ENCODE data around the gene MST1R.

Gene MST1R

DNA sequence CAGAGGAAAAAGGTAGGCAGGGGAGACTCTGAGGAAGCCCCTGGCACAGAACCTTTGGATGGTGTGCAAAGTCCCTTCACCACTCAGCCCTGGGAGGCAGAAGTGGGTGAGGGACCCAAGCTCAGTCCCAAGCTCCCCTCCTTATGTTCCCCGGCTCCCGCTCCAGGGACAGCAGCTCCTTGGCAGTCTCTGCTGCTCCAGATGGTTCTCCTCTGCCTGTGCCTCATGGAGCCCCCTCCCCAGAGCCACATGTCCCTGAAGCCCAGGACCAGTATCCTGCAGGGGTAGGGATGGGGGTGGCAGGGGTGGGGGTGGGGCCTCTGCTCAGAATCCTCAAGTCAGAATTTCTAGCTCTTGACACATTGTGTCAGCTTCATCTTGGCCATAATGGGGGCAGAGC is 26.0 kb downstream of the MST1R start:
- no peak for DNase-seq (ENCODE audit: low read depth)

DNA sequence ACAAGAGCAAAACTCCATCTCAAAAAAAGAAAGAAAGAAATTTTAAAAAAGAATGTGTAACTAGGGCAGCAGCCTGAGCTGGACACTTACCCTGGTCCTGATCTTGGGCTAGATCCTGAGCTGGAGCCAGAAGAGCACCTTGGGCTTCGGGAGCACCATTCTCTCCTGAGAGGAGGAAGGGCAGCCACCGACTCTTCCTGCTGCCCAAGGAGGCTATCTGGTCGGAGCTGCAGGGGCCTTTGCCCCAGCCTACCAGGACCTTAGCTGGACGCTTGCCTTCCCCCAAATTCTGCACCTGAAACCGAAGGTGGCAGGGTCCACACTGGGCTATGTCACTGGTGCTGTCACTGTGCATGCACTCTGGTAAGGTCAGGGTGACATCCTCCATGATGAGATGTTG is 27.1 kb downstream of the MST1R start:
- DNase-seq (ENCODE audit: low read depth), result no peak

DNA sequence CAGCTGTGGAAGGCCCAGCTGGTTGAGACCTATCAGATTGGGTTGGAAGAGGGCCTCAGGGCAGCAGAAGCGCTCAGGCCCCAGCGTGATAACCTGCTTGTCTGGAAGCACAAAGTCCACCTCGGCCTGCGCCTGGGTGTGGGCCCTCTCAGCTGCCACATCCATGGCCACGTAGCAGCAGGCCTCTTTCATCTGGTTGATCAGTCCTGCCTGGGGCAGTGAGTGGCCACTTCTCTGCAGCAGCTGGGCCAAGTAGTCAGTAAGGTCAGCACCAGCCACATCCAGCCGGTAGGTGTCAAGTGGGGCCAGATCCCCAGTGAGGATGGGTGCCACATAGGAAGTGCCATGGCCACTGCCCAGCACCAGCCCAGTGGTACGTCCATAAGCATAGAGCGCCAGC is 30.1 kb downstream of the MST1R start:
- no peak for DNase-seq (ENCODE audit: low read depth)

DNA sequence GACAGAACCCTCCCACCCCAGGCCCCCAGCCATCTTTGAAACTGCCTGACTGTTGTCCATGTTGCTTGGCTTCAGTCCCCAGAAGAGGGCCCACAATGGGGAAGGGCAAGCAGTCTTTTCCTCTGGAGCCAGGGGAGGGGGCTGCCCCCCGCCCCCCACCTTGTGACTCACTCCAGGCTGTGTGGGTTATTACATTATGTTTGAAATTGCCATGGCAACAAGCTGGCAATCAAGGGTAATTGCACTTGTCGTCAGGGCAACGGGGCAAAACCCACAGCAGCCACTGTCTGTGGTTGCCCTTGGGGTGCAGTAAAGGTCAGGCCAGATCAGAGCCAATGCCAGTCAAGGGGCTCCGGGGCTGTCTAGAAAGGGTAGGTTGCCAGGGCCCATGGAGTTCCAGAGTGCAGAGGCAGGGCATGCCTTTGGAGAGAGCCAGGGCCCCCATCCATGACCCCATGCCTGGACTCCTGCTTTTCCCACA is 30.8 kb downstream of the MST1R start:
- DNase-seq (ENCODE audit: low read depth), result no peak

DNA sequence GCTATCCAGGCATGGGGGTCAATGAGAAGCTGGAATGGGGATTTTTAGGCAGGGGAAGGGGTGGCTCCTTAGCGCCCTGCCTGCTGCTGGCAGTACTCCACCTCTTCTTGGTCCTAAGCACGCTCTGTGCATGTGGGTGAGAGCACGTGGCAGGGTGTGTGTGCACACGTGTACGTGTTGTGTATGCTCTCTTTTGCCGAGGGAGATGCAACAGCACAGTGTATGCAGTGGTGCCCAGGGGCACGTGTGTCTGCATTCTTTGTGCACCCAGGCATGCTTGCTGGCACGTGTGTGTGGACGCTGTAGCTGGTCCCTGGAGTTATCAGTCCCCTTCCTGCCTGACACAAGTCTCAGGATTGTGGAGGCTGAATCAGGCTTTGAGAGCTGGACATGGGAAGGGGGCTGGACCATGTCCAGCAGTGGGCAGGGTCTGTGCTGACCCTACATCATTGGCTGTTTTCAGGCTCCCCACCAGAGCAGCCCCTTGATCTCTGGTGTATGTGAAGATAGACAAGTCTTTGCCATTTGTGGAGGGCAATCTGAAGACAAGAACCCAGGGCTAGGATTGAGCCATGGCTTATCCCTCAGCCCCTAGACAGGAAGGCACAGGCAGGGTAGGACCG is 32.0 kb downstream of the MST1R start:
- DNase-seq (ENCODE audit: low read depth), result no peak

DNA sequence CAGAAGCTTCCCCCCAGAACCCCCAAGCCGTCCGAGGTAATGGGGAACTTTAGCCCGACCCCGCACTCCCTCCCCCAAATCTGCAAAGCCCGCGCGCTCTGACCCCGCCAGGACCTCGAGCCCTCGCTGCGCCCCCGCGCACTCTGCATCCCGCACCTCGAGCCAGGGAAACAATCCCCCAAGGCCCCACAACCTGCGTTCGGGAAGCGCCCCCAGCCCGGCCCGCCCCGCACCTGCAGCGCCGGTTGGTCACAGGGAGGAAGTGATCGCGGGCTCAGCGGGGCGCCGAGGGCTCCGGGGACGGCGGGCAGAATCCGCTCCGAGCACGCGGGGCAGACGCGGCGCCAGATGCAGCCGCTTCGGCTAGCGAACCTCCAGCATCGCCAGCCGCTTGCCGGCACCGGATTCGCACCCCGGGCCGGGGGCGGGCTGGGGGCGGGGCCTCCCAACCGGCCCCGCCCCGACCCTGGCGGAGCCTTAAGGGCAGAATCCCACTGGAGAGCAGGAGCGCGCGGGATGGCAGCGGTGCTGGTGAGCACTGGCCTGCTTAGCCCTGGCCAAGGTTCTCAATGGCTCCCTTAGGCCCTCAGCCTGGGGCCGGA is 34.0 kb downstream of the MST1R start, which contains the start of gene CAMKV:
TSS of gene CAMKV (minus strand) at position 382 of the 602 bp plus-strand sequence. CDS start 7,518 bp downstream, outside the sequence.
- DNase-seq (ENCODE audit: low read depth), result no peak

DNA sequence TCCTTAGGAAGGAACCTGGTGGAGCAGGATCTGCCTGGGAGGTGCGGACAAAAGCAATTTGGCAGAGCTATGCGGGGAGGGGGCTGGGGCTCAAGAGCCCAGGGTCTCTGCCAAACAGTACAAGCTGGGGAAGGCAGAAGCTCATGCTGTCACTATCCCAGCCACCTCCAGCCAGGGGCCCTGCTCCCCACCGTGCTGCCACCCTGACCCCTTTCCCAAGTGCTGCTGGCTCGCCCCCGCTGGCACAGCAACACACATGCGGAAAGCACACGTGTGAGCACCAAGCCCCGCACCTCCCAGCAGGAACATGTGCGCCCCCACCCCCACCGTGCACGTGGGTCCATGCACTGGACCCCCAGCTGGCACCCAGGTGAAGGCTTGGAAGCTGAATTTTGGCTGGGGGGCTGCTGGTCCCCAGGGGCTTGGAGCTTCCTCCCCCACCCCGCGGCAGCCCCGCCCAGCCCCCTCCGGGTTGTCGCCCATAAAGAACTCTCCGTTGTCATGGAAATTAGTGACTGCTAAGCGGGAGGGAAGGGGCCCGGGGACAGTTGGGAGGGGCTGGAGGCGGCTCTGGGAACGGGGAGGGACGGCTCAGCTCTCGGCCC is 34.7 kb downstream of the MST1R start:
- DNase-seq (ENCODE audit: low read depth), result no peak

DNA sequence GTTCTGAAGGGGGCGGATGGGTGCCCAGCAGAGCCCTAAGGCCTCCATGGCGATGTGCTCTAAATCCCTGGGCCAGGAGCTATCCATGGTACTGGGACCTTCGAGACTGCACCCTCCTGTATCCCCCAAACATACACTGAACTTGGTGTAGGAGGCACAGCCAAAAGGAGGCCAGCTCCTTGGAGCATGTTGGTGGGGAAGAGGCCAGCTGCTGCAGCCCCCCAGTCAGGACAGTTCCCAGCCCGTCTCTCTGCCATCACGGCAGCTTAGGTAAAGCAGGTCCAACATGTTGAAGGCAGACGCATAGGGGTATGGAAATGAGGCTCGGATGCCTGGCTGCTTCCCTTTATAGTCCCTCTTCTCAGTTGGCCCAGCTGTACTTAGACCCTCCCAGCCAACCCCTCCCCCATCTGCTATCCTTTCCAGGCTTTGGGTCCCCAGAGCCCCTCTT is 35.8 kb downstream of the MST1R start:
- DNase-seq (ENCODE audit: low read depth), result no peak

DNA sequence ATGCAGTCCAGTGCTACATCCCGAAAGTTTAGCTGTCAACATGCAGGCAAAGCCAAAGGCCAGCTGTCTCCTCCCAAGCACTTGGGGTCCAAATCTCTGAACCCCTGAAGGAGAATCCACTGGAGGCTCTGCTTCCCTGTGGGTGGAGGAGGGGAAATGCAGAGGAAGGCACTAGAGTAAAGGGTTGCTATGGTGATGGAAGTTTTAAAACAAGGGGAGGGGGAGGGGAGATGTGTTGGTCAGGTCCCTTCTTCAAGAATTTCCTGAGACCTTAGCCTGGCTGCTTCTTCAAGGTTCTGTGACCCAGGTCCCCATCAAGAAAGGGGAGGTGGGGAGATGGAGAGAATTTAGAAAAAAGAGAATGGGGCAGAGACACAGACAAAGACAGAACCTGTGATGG is 36.3 kb downstream of the MST1R start:
- DNase-seq (ENCODE audit: low read depth), result no peak

DNA sequence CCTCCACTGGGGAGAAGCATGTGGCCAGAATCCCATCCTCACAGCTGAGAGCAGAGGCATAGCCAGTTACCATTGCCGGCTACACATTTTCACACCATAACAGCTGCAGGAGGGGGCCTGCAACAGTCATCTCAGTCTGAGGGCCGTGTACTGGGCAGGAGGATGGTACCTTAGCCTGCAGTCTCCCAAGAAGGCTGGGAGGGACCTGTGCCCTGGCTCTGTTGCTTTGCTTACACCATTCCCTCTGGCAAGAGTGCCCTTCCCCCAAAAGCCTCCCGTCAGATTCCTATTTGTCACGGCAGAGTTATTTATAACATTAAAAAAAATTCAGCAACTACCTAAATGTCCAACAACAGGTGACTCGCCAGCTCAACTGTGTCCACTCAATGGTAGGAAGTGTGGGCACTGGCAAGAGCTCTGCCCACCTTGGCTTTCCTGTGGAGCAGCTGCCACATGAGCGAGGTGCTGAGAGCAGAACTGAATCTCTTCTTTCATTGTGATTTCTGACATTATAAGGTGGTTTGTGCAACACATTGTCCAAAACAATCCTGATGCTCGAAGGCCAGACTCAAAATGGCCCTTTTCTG is 38.4 kb downstream of the MST1R start:
- DNase-seq (ENCODE audit: low read depth), result no peak

DNA sequence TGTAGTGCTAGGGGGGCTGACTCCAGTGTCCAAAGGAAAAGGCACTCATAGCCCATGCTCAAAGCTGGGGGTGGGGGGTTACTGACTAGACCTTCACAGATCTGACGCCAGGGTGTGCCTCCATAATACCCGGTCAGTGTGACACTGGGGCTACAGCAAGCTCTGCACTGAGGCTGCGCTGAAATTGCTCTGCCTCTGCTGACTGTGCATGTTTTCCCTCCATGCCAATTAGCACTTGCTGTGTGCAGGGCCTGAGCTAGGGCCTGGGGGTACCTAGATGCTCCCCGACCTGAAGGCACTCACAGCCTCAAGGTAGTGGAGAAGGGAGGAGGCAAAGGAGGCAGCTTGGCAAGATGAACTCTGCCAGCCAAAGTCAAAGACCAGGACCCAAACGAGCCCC is 39.2 kb downstream of the MST1R start:
- DNase-seq (ENCODE audit: low read depth), result no peak

DNA sequence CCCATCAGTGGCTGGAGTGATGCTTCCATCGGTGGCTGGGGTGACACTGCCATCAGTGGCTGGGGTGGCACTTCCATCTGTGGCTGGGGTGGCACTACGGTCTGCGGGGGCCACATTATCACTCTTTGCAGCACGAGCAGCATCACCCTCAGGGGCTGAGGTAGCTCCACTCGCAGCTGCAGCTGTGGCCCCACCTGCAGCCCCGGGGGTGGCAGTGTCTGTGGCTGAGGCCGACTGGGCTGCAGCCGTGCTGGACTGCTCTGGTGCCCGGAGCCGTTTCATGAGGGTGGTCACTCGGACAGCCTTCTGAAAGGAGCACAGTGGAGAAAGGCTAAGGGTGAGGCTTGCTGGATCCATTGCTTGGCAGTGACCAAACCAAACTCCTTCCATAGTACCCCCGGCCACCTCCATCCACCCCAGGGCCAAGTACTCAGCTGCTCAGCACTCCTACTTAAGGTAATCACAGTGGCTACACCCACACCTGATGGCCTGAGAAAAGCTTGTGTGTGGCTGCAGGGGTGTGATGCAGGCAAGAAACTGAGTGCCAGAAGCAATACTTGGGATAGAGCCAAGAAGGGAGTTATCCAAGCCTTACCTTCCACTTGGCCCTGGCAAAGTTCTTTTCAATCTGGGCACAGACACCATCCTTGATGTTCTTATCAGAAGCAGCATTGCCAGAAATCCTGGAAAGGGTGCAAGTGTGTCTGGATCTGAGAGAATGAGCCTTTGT is 43.9 kb downstream of the MST1R start:
- DNase-seq (ENCODE audit: low read depth), result no peak

DNA sequence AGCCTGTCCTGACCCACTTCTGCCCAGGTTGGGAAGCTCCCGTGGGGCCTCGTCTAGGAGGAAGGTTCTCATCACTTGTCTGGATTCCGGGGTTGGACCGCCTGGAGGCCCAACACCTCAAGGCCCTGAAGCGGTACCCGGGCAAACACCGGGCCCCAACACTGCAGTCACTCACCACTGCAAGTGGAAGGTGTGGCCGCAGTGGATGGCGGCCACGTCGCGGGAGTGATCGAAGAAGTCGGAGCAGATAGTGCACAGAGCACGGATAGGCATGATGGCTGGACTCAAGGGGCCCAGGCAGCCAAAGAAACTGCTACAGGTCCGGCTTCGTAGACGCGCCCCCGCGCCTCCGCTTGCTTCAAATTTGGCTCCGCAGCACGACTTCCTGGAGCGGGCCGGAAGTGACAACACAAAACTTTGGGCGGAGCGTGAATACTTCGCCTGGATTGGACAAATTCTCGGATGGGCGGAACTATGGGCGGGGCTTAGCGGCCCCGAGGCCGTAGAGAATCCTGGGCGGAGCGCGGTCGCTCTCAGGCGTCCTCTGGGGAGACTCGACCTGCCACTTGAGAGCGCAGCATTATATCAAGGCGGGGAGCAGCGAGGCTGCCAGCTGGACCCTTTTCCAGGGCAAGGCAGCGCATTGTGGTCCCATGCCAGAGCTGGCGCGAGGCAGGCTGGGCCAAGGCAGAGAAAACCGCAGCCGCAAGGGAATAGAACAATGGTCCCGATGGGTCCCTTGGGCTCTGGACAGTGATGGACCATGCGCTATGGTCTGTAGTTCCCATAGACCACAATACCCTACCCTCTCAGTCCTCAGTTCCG is 47.3 kb downstream of the MST1R start, which contains the start of gene TRAIP:
TSS of gene TRAIP (minus strand) at position 384 of the 825 bp plus-strand sequence. CDS start at position 273, 111 bp downstream.
- peak; percentile 86 for DNase-seq (ENCODE audit: low read depth)

DNA sequence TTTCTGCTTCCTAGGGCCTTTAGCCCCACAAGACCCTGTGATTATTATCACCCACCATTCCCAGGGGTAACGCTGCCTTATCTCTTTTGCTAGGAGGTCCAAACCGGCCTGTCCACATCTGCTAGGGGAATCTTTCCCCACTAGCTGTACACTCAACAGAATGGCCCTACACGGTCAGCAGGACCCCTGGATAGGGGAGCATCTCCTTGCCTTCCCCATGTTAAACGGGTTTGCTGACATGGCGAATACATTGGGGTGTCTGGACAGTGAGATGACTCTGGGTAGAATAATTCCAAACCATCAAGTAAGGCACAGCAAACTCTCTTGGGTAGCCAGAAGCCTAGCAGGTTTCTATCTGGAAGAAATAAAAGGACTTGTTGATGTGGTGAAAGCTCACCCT is 48.0 kb downstream of the MST1R start:
- DNase-seq (ENCODE audit: low read depth), result no peak

DNA sequence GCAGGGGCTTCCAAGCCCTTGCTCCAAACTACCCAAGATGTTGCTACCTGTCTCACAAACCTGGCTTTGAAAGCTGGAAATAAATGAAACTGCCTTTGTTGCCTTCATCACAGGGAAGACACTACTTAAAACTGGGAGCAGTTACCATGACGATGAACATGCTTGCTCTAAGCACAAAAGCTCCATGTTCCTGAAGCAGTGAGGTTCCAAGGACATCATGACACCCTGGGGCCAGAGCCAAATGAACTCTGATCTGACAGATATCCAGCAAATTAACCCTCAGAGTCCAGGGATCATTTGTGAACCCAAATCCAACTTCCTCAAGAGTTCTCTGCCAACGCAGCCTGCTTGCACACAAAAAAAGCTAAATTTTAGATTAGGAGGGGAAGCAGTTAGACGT is 58.0 kb downstream of the MST1R start:
- DNase-seq (ENCODE audit: low read depth), result no peak

DNA sequence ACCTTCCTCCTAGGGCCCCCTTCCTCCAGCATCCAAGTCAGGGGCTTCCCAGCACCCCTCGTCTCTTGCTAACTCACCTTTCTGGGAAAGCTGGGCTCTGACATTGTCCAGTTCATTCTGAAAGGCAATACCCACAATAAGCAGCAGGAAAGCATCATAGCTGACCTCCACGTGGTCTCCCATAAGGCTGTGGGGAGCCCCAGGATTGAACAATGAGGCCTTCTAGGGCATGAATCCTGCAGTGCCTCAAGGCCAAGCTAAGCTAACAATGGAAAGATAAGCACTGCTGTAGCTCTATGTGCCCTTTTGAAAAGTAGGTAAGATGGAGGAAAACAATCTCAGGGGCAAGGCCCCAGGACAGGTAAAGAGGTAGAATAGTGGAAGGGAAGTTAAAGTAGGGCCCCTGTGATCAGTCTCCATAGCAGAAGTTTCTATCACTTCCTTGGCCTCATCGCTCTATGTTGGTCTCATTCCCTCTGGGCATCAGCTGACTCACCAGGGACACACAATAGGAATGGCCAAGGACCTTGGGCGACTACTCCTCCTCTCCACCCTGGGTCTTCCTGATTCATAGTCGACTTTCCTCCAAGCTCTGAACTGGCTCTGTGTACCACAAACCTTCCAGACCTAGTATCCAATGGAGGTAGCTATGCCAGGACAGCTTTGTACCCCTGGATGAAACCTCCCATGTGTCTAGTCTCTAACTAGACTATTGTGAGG is 59.0 kb downstream of the MST1R start:
- no peak for DNase-seq (ENCODE audit: low read depth)

DNA sequence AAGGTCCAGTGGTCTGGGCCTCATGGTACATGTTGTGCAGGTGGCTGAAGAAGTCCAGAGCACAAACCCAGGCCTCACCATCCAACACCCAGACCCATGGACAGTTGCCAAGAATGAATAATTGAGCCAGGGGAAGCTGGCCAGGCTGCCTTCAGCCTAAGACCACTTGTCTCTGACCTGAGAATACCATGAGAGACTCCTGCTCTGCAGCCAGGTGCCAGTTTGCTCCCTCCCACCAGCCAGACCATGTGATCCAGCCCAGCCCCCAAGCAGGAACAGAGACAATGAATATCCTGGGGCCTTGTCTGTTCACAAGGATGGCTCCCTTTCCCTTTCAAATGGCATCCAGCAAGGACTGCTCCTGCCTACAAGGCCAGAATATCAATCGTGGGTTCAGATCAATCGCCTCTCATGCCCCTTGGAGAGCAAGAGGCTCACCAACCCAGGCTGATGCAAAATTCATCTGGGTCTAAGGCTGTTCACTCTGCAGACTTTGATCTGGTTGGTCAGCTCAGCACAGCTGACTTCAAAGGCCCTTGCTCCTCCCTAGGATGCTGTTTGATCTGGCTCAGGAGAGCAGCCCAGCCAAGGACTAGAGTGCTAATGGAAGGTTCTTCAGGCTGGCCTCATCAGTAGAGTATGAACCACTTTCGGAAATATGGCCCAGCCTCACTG is 60.7 kb downstream of the MST1R start:
- DNase-seq (ENCODE audit: low read depth), result no peak

DNA sequence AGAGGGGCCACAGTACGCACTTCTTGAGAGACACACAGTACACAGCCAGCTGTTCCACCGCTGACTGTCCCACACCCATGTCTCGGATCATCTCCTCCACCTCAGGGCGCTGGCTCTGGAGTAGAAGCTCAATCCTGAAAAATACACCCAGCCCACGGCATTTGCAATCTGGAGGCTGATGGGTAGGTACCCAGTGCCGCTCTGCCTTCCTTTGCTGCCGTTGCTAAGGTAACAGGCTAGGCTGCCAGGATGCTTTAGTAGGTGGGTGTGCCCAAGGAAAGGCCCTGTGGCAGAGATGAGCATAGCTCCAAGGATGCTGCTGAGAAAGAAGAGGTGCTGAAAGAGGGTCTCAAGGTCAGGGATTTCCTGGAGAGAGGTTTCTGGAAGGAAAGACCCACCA is 61.9 kb downstream of the MST1R start:
- no peak for DNase-seq (ENCODE audit: low read depth)

DNA sequence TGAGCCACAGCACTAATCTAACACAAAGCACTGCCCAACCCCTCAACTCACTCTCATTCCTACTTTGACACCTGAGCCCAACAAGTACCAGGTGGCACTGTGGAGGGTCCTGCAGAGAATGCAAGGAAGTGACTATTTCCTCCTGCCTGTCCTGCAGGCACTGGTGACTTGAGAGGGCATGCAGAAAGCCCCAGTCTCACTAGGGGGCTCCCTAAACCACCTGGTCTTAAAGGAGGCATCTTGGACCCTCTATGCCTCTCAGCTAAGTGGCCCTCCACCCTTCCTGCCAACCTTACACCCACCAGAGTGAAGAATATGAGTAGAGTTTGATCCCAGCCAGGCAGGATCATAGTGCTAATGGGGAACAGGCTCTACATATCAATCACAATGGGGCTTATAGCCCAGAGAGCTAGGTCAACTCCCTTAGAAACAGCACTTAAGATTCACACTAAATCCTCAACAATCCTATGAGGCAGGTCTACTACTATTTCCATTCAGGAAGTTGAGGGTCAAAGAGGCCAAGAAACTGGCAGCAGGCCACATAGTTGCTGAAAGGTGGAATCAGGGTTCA is 62.5 kb downstream of the MST1R start:
- no peak for DNase-seq (ENCODE audit: low read depth)

DNA sequence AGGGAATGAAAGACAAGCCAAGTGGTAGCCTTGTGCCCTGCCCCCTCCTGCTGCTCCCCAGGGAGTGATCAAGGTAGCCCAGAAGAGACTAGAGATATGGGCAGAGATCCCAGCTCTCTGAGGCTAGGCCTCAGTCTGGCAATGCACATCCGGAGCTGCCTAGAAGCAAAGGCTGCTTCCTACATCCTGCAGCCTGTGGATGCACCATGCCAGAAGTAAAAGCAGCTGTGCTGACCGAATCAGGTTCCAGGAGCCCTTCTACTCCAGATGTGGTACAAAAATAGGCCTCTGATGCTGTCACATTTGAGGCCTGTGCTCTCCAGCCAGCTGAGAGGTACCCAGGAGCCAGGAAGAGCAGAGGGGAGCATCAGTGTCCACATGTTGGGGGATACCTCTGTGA is 63.3 kb downstream of the MST1R start:
- no peak for DNase-seq (ENCODE audit: low read depth)

Measured in stimulated activated CD8-positive, alpha-beta memory T cell treated with anti-CD3 and anti-CD28 coated beads, Interleukin-15, amount 100 ng/mL, for 24 hours (primary cell).